Endothelial cell of umbilical vein (primary cell): ENCODE data around the gene TNIP1. TPM values are rescaled to one million over a fixed set of nuclear protein-coding genes. Genes with fewer than 3 reads are reported as not detected.

Experiments used
- BruUV-seq: library from RNA; stranded (reverse); fragments of 400-500 nt; replicated peaks from 2 replicates; lab custom pipeline; 2021; lab: Mats Ljungman, UMichigan
- CTCF ChIA-PET: fragments of 300-600, 350-600 bp; sonication (Branson Sonifier 250); formaldehyde crosslinking; loops from one replicate; lab custom pipeline; 2021; ENCODE audit warnings: antibody characterized with exemption, inconsistent platforms; lab: Charles Lee
- POLR2A ChIA-PET: fragments of 300-600, 350-600 bp; sonication (Branson Sonifier 250); formaldehyde crosslinking; loops from one replicate; lab custom pipeline; 2021; ENCODE audit warnings: antibody characterized with exemption, inconsistent platforms; lab: Charles Lee
- DNase-seq: peaks from one replicate; pipeline ENCODE4 v3.0.0-alpha.2; 2011; ENCODE audit warnings: low read depth, low spot score
- FAIRE-seq: peaks from 2 replicates; lab custom pipeline; 2011; peaks lifted over from hg19 to GRCh38; lab: Jason Lieb, UNC
- H2AFZ ChIP-seq: 2 replicates; pipeline ENCODE4 v1.6.0; 2012; ENCODE audit warnings: low read depth, low read length, control low read depth, inconsistent platforms
- H3K27ac ChIP-seq: 2 replicates; pipeline ENCODE4 v1.5.1; 2011; ENCODE audit warnings: low read depth, mild to moderate bottlenecking, control low read depth, low read length, moderate library complexity; ENCODE audit not compliant: insufficient read depth
- H3K27me3 ChIP-seq, 2 experiments: 2 replicates each; pipeline versions ENCODE4 v1.6.0 to v1.6.1; 2011; ENCODE audit warnings: low read length in 2 of 2, mixed read lengths in 1 of 2; ENCODE audit not compliant: control insufficient read depth in 2 of 2, insufficient read depth in 2 of 2
- H3K36me3 ChIP-seq, 2 experiments: 2 replicates in 1 of 2; 3 replicates in 1 of 2; pipeline ENCODE4 v1.5.1; 2011; ENCODE audit warnings: low read length in 2 of 2, mild to moderate bottlenecking in 1 of 2, moderate library complexity in 1 of 2; ENCODE audit not compliant: control insufficient read depth in 2 of 2, insufficient read depth in 2 of 2; ENCODE audit errors: extremely low read depth in 1 of 2
- H3K4me1 ChIP-seq: 3 replicates; pipeline ENCODE4 v1.5.1; 2011; ENCODE audit warnings: mild to moderate bottlenecking, low read length; ENCODE audit not compliant: control insufficient read depth, insufficient read depth; ENCODE audit errors: extremely low read depth
- H3K4me2 ChIP-seq: 2 replicates; pipeline ENCODE4 v1.6.1; 2011; ENCODE audit warnings: low read length, control low read depth, mixed read lengths; ENCODE audit not compliant: insufficient read depth
- H3K4me3 ChIP-seq, 3 experiments: fragments of 200-600 bp in 1 of 3; sonication (generic), shearing (Covaris generic) in 1 of 3; replicated peaks in 1 of 3; 2 replicates each; pipeline ENCODE4 v1.5.1; 2011 to 2016; ENCODE audit warnings: control low read depth in 3 of 3, low read length in 3 of 3, mild to moderate bottlenecking in 2 of 3, inconsistent platforms in 1 of 3, low read depth in 1 of 3, moderate library complexity in 1 of 3; ENCODE audit not compliant: insufficient read depth in 1 of 3
- H3K79me2 ChIP-seq: 2 replicates; pipeline ENCODE4 v1.6.0; 2012; ENCODE audit warnings: low read length, inconsistent platforms; ENCODE audit not compliant: control insufficient read depth, insufficient read depth
- H3K9ac ChIP-seq: replicated peaks from 2 replicates; pipeline ENCODE3; 2011; ENCODE audit warnings: low read length, control low read depth; ENCODE audit not compliant: insufficient read depth; ENCODE audit errors: extremely low read depth
- H3K9me1 ChIP-seq: replicated peaks from 3 replicates; pipeline ENCODE4 v1.6.0; 2011; ENCODE audit warnings: mild to moderate bottlenecking, low read length; ENCODE audit not compliant: control insufficient read depth, insufficient read depth; ENCODE audit errors: extremely low read depth
- H3K9me3 ChIP-seq: replicated peaks from 2 replicates; pipeline ENCODE4 v1.5.1; 2012; ENCODE audit warnings: low read length, inconsistent platforms; ENCODE audit not compliant: control insufficient read depth, insufficient read depth
- H4K20me1 ChIP-seq: replicated peaks from 2 replicates; pipeline ENCODE3; 2011; ENCODE audit warnings: mild to moderate bottlenecking, low read length; ENCODE audit not compliant: control insufficient read depth, insufficient read depth; ENCODE audit errors: extremely low read depth
- GATA2 ChIP-seq: IDR thresholded peaks from 2 replicates; pipeline ENCODE4 v1.7.0; 2011; ENCODE audit warnings: low read depth, mild to moderate bottlenecking, moderate library complexity, mixed read lengths, low read length; ENCODE audit not compliant: insufficient read length, insufficient read depth
- JUN ChIP-seq: IDR thresholded peaks from 2 replicates; pipeline ENCODE4 v1.6.1; 2011; ENCODE audit warnings: borderline replicate concordance, low read depth; ENCODE audit not compliant: insufficient read length, insufficient read depth
- MYC ChIP-seq: IDR thresholded peaks from one replicate; pipeline ENCODE4 v1.6.1; 2011; ENCODE audit warnings: mild to moderate bottlenecking, low read depth, low read length
- POLR2A ChIP-seq: IDR thresholded peaks from 2 replicates; pipeline ENCODE4 v1.6.1; 2012; ENCODE audit warnings: low read depth, mild to moderate bottlenecking, control low read depth, low read length
- dilution Hi-C: fragments of 300-500 bp; cut with MboI; formaldehyde crosslinking; loops from one replicate; pipeline ENCODE4 v1.15.0; 2019; ENCODE audit warnings: low sequenced_read_pairs; ENCODE audit not compliant: extremely low pct_ligation_motif_present
- intact Hi-C: fragments of 100-400 bp; cut with micrococcal nuclease; formaldehyde crosslinking; loops from one replicate; pipeline ENCODE4 v1.10.0; 2022
- polyA plus RNA-seq, 4 experiments: library from polyadenylated mRNA; depleted of rRNA in 3 of 4; stranded (reverse) in 3 of 4; unstranded in 1 of 4; fragments of >200 nt; gene quantifications; 2 replicates each; pipeline versions ENCODE4 v1.2.1 to v1.2.3, GENCODE V29; 2011 to 2012; ENCODE audit warnings: missing spikeins in 1 of 4
- total RNA-seq: library from RNA; stranded (reverse); gene quantifications from 2 replicates; pipeline ENCODE4 v1.2.3, GENCODE V29; 2021
- TF ChIP-seq, protein P1 (sequence below): IDR thresholded peaks from 2 replicates; pipeline ENCODE4 v1.6.1; 2011; ENCODE audit not compliant: insufficient read depth, insufficient read length
- TF ChIP-seq, protein P2 (sequence below), 2 donors: IDR thresholded peaks; 1 replicate in 1 of 2; 2 replicates in 1 of 2; pipeline ENCODE4 v1.5.1; 2011; ENCODE audit warnings: low read length in 2 of 2, mild to moderate bottlenecking in 2 of 2, moderate library complexity in 2 of 2, control low read depth in 1 of 2, inconsistent platforms in 1 of 2, low read depth in 1 of 2; ENCODE audit not compliant: insufficient read depth in 1 of 2; ENCODE audit errors: extremely low read depth in 1 of 2

Gene TNIP1
- total and polyA plus RNA-seq, 2 donors (not counting 3 experiments of a cell fraction or from before 2014, with no cell fraction given) = 43.0 to 96.8 TPM

DNA sequence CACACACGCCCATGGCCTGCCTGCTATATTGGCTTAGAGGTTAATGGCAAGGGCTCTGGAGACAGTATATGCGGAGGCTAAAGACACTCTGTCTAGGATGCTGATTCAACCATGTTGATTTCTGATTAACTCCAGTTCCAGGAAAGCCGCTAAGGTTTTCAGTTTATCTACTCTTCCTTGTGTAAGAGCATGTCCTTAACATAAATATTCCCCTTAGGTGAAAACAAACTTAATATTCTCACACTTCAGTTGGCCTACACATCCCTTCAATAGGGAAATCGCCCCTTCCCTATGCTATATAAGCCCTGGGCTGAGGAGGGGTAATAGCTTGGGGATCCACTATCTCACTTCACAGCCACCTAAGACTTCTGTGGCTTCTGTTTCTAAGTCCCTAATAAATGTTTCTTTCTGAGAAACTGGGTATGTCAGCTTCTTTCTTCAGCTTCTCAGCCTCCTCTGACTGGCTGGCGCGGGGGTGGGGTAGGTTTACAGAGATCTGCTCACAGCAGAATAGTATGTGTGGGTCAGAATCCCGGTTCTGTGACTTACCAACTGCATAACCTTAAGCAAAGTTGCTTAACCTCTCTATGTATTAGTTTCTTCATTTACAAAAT is 64.8 kb downstream of the TNIP1 start:
- TF ChIP-seq, protein P1, sequence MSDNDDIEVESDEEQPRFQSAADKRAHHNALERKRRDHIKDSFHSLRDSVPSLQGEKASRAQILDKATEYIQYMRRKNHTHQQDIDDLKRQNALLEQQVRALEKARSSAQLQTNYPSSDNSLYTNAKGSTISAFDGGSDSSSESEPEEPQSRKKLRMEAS = no peak
- TF ChIP-seq, protein P2, sequence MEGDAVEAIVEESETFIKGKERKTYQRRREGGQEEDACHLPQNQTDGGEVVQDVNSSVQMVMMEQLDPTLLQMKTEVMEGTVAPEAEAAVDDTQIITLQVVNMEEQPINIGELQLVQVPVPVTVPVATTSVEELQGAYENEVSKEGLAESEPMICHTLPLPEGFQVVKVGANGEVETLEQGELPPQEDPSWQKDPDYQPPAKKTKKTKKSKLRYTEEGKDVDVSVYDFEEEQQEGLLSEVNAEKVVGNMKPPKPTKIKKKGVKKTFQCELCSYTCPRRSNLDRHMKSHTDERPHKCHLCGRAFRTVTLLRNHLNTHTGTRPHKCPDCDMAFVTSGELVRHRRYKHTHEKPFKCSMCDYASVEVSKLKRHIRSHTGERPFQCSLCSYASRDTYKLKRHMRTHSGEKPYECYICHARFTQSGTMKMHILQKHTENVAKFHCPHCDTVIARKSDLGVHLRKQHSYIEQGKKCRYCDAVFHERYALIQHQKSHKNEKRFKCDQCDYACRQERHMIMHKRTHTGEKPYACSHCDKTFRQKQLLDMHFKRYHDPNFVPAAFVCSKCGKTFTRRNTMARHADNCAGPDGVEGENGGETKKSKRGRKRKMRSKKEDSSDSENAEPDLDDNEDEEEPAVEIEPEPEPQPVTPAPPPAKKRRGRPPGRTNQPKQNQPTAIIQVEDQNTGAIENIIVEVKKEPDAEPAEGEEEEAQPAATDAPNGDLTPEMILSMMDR (IDR thresholded peaks at IDR 0.05; ENCODE audit: extremely low read depth in 1 of 2, insufficient read depth in 1 of 2, low read depth in 1 of 2, low read length in 2 of 2) = no peak
- TF ChIP-seq POLR2A = no peak
- no peak for TF ChIP-seq MYC
- no peak for TF ChIP-seq JUN
- TF ChIP-seq GATA2 = no peak
- H3K27me3 ChIP-seq = peaks cover 3 to 9% of the 10 kb centered on the region in 2 experiments
- no peak overlapping the region for H2AFZ ChIP-seq
- H3K36me3 ChIP-seq = no peaks in the 10 kb centered on the region
- CTCF ChIA-PET = interaction anchor here (1.1 to 2.1 kb wide), 3 partner anchors 14 to 110 kb away, joined by 3 to 6 read pairs (median 5); no protein-coding TSS in a partner anchor
- no peak overlapping the region for H3K9ac ChIP-seq
- H4K20me1 ChIP-seq = no peaks in the 10 kb centered on the region
- DNase-seq = no peak
- H3K4me3 ChIP-seq = no peak overlapping the region
- intact Hi-C loops (no loop called here), dilution Hi-C loops (no loop called here)
- no peak overlapping the region for H3K4me2 ChIP-seq
- POLR2A ChIA-PET = no interaction called here
- no peak overlapping the region for H3K27ac ChIP-seq
- no peak for FAIRE-seq
- no peaks in the 10 kb centered on the region for H3K9me1 ChIP-seq
- no peaks in the 10 kb centered on the region for H3K9me3 ChIP-seq
- H3K79me2 ChIP-seq = no peaks in the 10 kb centered on the region
- no TSS peak for BruUV-seq
- peaks cover 7% of the 10 kb centered on the region for H3K4me1 ChIP-seq
